HG03442 (cell line): ENCODE data around the gene FPR2.

Experiments
- ATAC-seq: cut with Tn5 transposase; IDR thresholded peaks from one replicate; pipeline ENCODE4 v1.9.1; 2021; ENCODE audit warnings: mild to moderate bottlenecking, moderate library complexity; ENCODE audit not compliant: unreplicated experiment

The FPR2 gene

GRCh38 chr19:51781999-51782398 lies 21.0 kb downstream of the FPR2 start:
- ATAC-seq = no peak

- no peak for ATAC-seq
These were observed 22.4 kb downstream of the FPR2 start for GRCh38 chr19:51783372-51783771.

- no peak for ATAC-seq
These were observed 23.3 kb downstream of the FPR2 start for GRCh38 chr19:51784109-51784785.

GRCh38 chr19:51784922-51785690 lies 24.1 kb downstream of the FPR2 start:
- ATAC-seq = no peak

- no peak for ATAC-seq
These were observed 25.9 kb downstream of the FPR2 start for GRCh38 chr19:51786646-51787494.

GRCh38 chr19:51788029-51788428 lies 27.0 kb downstream of the FPR2 start:
- no peak for ATAC-seq

GRCh38 chr19:51789061-51789795 lies 28.2 kb downstream of the FPR2 start:
- ATAC-seq = no peak

- ATAC-seq = no peak
These were observed 32.0 kb downstream of the FPR2 start for GRCh38 chr19:51792932-51793331.

GRCh38 chr19:51793994-51794393 lies 33.0 kb downstream of the FPR2 start:
- ATAC-seq = no peak

GRCh38 chr19:51794885-51795490 lies 34.0 kb downstream of the FPR2 start, which contains the start of gene FPR3:
Gene FPR3, plus strand, starts transcription at chr19:51795157. Its CDS starts 28,592 bp downstream, at chr19:51823749.
- no peak for ATAC-seq

GRCh38 chr19:51796195-51796679 lies 35.3 kb downstream of the FPR2 start:
- no peak for ATAC-seq

GRCh38 chr19:51797480-51797879 lies 36.5 kb downstream of the FPR2 start:
- no peak for ATAC-seq

- ATAC-seq = no peak
These were observed 37.1 kb downstream of the FPR2 start for GRCh38 chr19:51798062-51798461.

- no peak for ATAC-seq
These were observed 38.2 kb downstream of the FPR2 start for GRCh38 chr19:51799034-51799773.

- ATAC-seq = no peak
These were observed 38.9 kb downstream of the FPR2 start for GRCh38 chr19:51799774-51800472.

- no peak for ATAC-seq
These were observed 39.7 kb downstream of the FPR2 start for GRCh38 chr19:51800473-51801244.

GRCh38 chr19:51802775-51803174 lies 41.8 kb downstream of the FPR2 start:
- ATAC-seq = no peak

GRCh38 chr19:51803519-51803918 lies 42.5 kb downstream of the FPR2 start:
- no peak for ATAC-seq
